Neuronal stem cell (in vitro differentiated cells): ENCODE measurements around the gene ABLIM2.

ENCODE experiments used
- DNase-seq: peaks from one replicate; pipeline ENCODE4 v3.0.0-alpha.2; 2013; ENCODE audit warnings: low spot score
- H2AFZ ChIP-seq: one replicate; pipeline ENCODE4 v1.6.1; 2013; ENCODE audit warnings: mild to moderate bottlenecking, low read length, inconsistent platforms
- H2AK5ac ChIP-seq: 2 replicates; pipeline ENCODE4 v1.6.1; 2013; ENCODE audit warnings: low read depth, mild to moderate bottlenecking, inconsistent platforms, low read length, moderate library complexity, mixed read lengths
- H2BK120ac ChIP-seq: 2 replicates; pipeline ENCODE4 v1.6.1; 2013; ENCODE audit warnings: low read depth, mild to moderate bottlenecking, inconsistent platforms, low read length, moderate library complexity, mixed read lengths
- H2BK12ac ChIP-seq: one replicate; pipeline ENCODE4 v1.6.1; 2013; ENCODE audit warnings: low read length, inconsistent platforms
- H2BK15ac ChIP-seq: 2 replicates; pipeline ENCODE4 v1.6.1; 2013; ENCODE audit warnings: mild to moderate bottlenecking, low read length, inconsistent platforms, mixed read lengths
- H2BK5ac ChIP-seq: one replicate; pipeline ENCODE4 v1.6.1; 2013; ENCODE audit warnings: inconsistent platforms, mild to moderate bottlenecking, low read length, moderate library complexity
- H3K14ac ChIP-seq: one replicate; pipeline ENCODE4 v1.6.1; 2013; ENCODE audit warnings: low read length, inconsistent platforms
- H3K18ac ChIP-seq: 2 replicates; pipeline ENCODE4 v1.6.1; 2013; ENCODE audit warnings: low read length, inconsistent platforms
- H3K23ac ChIP-seq: 2 replicates; pipeline ENCODE4 v1.6.1; 2013; ENCODE audit warnings: low read depth, mild to moderate bottlenecking, mixed read lengths, low read length, inconsistent platforms; ENCODE audit not compliant: poor library complexity
- H3K27ac ChIP-seq: replicated peaks from 3 replicates; pipeline ENCODE4 v1.5.1; 2013; ENCODE audit warnings: low read length, inconsistent platforms
- H3K27me3 ChIP-seq, 3 experiments: 2 replicates each; pipeline ENCODE4 v1.6.1; 2013; ENCODE audit warnings: low read length in 3 of 3, mild to moderate bottlenecking in 2 of 3, inconsistent platforms in 1 of 3, low read depth in 1 of 3, mixed read lengths in 1 of 3, moderate library complexity in 1 of 3; ENCODE audit not compliant: control insufficient read depth in 3 of 3, insufficient read depth in 3 of 3
- H3K36me3 ChIP-seq, 2 donors: replicated peaks in 1 of 2; 2 replicates each; pipeline ENCODE4 v1.6.1; 2013; ENCODE audit warnings: low read length in 2 of 2; ENCODE audit not compliant: control insufficient read depth in 2 of 2, insufficient read depth in 2 of 2
- H3K4ac ChIP-seq: 2 replicates; pipeline ENCODE4 v1.6.1; 2013; ENCODE audit warnings: inconsistent platforms, mild to moderate bottlenecking, low read length, moderate library complexity
- H3K4me1 ChIP-seq, 2 donors: 1 replicate in 1 of 2; 2 replicates in 1 of 2; pipeline ENCODE4 v1.6.1; 2013; ENCODE audit warnings: low read length in 2 of 2, low read depth in 1 of 2; ENCODE audit not compliant: control insufficient read depth in 2 of 2, insufficient read depth in 1 of 2
- H3K4me2 ChIP-seq: one replicate; pipeline ENCODE4 v1.6.1; 2013; ENCODE audit warnings: mild to moderate bottlenecking, low read length, inconsistent platforms; ENCODE audit not compliant: insufficient read depth, poor library complexity, severe bottlenecking
- H3K4me3 ChIP-seq, 2 donors: 2 replicates each; pipeline ENCODE4 v1.5.1; 2013; ENCODE audit warnings: low read length in 2 of 2, mild to moderate bottlenecking in 2 of 2, inconsistent platforms in 1 of 2, moderate library complexity in 1 of 2
- H3K79me1 ChIP-seq: one replicate; pipeline ENCODE4 v1.6.1; 2013; ENCODE audit warnings: low read depth, mild to moderate bottlenecking, inconsistent platforms, low read length, moderate library complexity
- H3K9ac ChIP-seq: one replicate; pipeline ENCODE4 v1.6.1; 2013; ENCODE audit warnings: mild to moderate bottlenecking, low read depth, low read length, inconsistent platforms; ENCODE audit not compliant: poor library complexity
- H3K9me3 ChIP-seq, 2 donors: replicated peaks in 1 of 2; 2 replicates each; pipeline versions ENCODE3 to v1.6.1; 2013; ENCODE audit warnings: low read length in 2 of 2, mild to moderate bottlenecking in 2 of 2, inconsistent platforms in 1 of 2, low read depth in 1 of 2, mixed read lengths in 1 of 2, moderate library complexity in 1 of 2; ENCODE audit not compliant: control insufficient read depth in 2 of 2, insufficient read depth in 1 of 2
- H4K8ac ChIP-seq: one replicate; pipeline ENCODE4 v1.6.1; 2013; ENCODE audit warnings: low read depth, mild to moderate bottlenecking, inconsistent platforms, low read length, moderate library complexity
- H4K91ac ChIP-seq: one replicate; pipeline ENCODE4 v1.6.1; 2013; ENCODE audit warnings: low read length, low read depth, mild to moderate bottlenecking, inconsistent platforms; ENCODE audit not compliant: poor library complexity
- WGBS, 2 donors: extraction: QIAGEN DNeasy Blood & Tissue Kit; methylation state at CpG; one replicate each; pipeline ENCODE4 v1.1.7; 2013; ENCODE audit warnings: missing lambda C conversion rate in 2 of 2, mixed read lengths in 1 of 2; ENCODE audit not compliant: insufficient read length in 2 of 2, insufficient replicate concordance in 1 of 2; ENCODE audit errors: extremely low coverage in 2 of 2; 5-methylcytosine and 5-hydroxymethylcytosine counted together

ABLIM2 gene

GRCh38 chr4:7952615-7953014 lies 206.0 kb downstream of the ABLIM2 start:
- no CpG with 5 or more reads among the region's 9 CpGs for WGBS, 2 donors
- H2BK5ac ChIP-seq: no peak overlapping the region

GRCh38 chr4:7950301-7951092 lies 208.1 kb downstream of the ABLIM2 start:
- H3K27ac ChIP-seq: no peak overlapping the region
- no peak overlapping the region for H3K14ac ChIP-seq
- no peaks in the 10 kb centered on the region for H3K79me1 ChIP-seq
- H2AK5ac ChIP-seq: peak overlapping the region; percentile 29
- H3K36me3 ChIP-seq: no peaks in the 10 kb centered on the region
- no peak overlapping the region for H2BK120ac ChIP-seq
- H4K8ac ChIP-seq: no peak overlapping the region
- no peak for DNase-seq
- peaks cover 0 to 9% (median 0%) of the 10 kb centered on the region in 3 experiments for H3K27me3 ChIP-seq
- H3K18ac ChIP-seq: no peak overlapping the region
- no peak overlapping the region for H2BK15ac ChIP-seq
- no CpG with 5 or more reads among the region's 18 CpGs for WGBS, 2 donors
- H3K4ac ChIP-seq: no peak overlapping the region
- no peak overlapping the region for H3K4me2 ChIP-seq
- H2AFZ ChIP-seq: no peak overlapping the region
- H2BK5ac ChIP-seq: no peak overlapping the region
- H3K9me3 ChIP-seq: no peaks in the 10 kb centered on the region
- H2BK12ac ChIP-seq: no peak overlapping the region
- no peak overlapping the region for H4K91ac ChIP-seq
- H3K23ac ChIP-seq: peak overlapping the region; percentile 70
- no peak overlapping the region for H3K4me3 ChIP-seq
- no peaks in the 10 kb centered on the region for H3K4me1 ChIP-seq
- no peak overlapping the region for H3K9ac ChIP-seq

More at GRCh38 chr4:7952615-7953014, 206.0 kb downstream of the ABLIM2 start:
- H3K4me1 ChIP-seq: no peaks in the 10 kb centered on the region
- DNase-seq: no peak
- H3K9me3 ChIP-seq: no peaks in the 10 kb centered on the region
- no peak overlapping the region for H3K18ac ChIP-seq
- peaks cover 0 to 9% (median 0%) of the 10 kb centered on the region in 3 experiments for H3K27me3 ChIP-seq
- H3K9ac ChIP-seq: no peak overlapping the region
- H2AFZ ChIP-seq: no peak overlapping the region
- no peak overlapping the region for H2BK12ac ChIP-seq
- no peak overlapping the region for H2BK15ac ChIP-seq
- no peaks in the 10 kb centered on the region for H3K36me3 ChIP-seq
- H4K8ac ChIP-seq: no peak overlapping the region
- H3K4me3 ChIP-seq: no peak overlapping the region
- no peak overlapping the region for H4K91ac ChIP-seq
- H3K4ac ChIP-seq: no peak overlapping the region
- no peak overlapping the region for H2AK5ac ChIP-seq
- H3K4me2 ChIP-seq: no peak overlapping the region
- H2BK120ac ChIP-seq: no peak overlapping the region
- no peaks in the 10 kb centered on the region for H3K79me1 ChIP-seq
- no peak overlapping the region for H3K27ac ChIP-seq
- no peak overlapping the region for H3K23ac ChIP-seq
- no peak overlapping the region for H3K14ac ChIP-seq

GRCh38 chr4:7949759-7950158 lies 208.9 kb downstream of the ABLIM2 start:
- H3K36me3 ChIP-seq: no peaks in the 10 kb centered on the region
- no peak overlapping the region for H4K8ac ChIP-seq
- no peak overlapping the region for H4K91ac ChIP-seq
- H3K27ac ChIP-seq: no peak overlapping the region
- no peak overlapping the region for H2BK120ac ChIP-seq
- peaks cover 0 to 9% (median 0%) of the 10 kb centered on the region in 3 experiments for H3K27me3 ChIP-seq
- H2BK5ac ChIP-seq: no peak overlapping the region
- no peak overlapping the region for H2BK15ac ChIP-seq
- no peaks in the 10 kb centered on the region for H3K4me1 ChIP-seq
- H3K23ac ChIP-seq: no peak overlapping the region
- H3K14ac ChIP-seq: no peak overlapping the region
- H3K9me3 ChIP-seq: no peaks in the 10 kb centered on the region
- DNase-seq: no peak
- no peak overlapping the region for H3K9ac ChIP-seq
- no peak overlapping the region for H2BK12ac ChIP-seq
- peak overlapping the region; percentile 51 for H3K18ac ChIP-seq
- no peak overlapping the region for H2AK5ac ChIP-seq
- H3K79me1 ChIP-seq: no peaks in the 10 kb centered on the region
- no peak overlapping the region for H2AFZ ChIP-seq
- no peak overlapping the region for H3K4ac ChIP-seq
- no peak overlapping the region for H3K4me3 ChIP-seq
- no CpG with 5 or more reads among the region's 4 CpGs for WGBS, 2 donors
- H3K4me2 ChIP-seq: no peak overlapping the region

GRCh38 chr4:7947927-7948326 lies 210.7 kb downstream of the ABLIM2 start:
- H3K9me3 ChIP-seq: no peaks in the 10 kb centered on the region
- no peak overlapping the region for H2BK15ac ChIP-seq
- H3K18ac ChIP-seq: no peak overlapping the region
- H2BK12ac ChIP-seq: no peak overlapping the region
- H3K36me3 ChIP-seq: no peaks in the 10 kb centered on the region
- no peak for DNase-seq
- no CpG with 5 or more reads among the region's 4 CpGs for WGBS, 2 donors
- no peak overlapping the region for H4K91ac ChIP-seq
- no peak overlapping the region for H3K23ac ChIP-seq
- H4K8ac ChIP-seq: no peak overlapping the region
- H3K9ac ChIP-seq: no peak overlapping the region
- no peak overlapping the region for H3K4me3 ChIP-seq
- no peak overlapping the region for H3K27ac ChIP-seq
- H2AK5ac ChIP-seq: no peak overlapping the region
- H3K27me3 ChIP-seq: peaks cover 0 to 9% (median 0%) of the 10 kb centered on the region in 3 experiments
- H3K4me1 ChIP-seq: no peaks in the 10 kb centered on the region
- H3K4ac ChIP-seq: no peak overlapping the region
- no peak overlapping the region for H2AFZ ChIP-seq
- no peak overlapping the region for H3K4me2 ChIP-seq
- no peak overlapping the region for H2BK120ac ChIP-seq
- no peaks in the 10 kb centered on the region for H3K79me1 ChIP-seq
- no peak overlapping the region for H3K14ac ChIP-seq
- no peak overlapping the region for H2BK5ac ChIP-seq
